SK-N-MC (cell line): ENCODE measurements around the gene ZNF438.

Source experiments
- EZH2 ChIP-seq: fragments of 200-600 bp; sonication (generic); IDR thresholded peaks from one replicate; pipeline ENCODE4 v1.6.1; 2017; ENCODE audit warnings: antibody characterized with exemption
- POLR2AphosphoS5 ChIP-seq: IDR thresholded peaks from 2 replicates; pipeline ENCODE4 v1.6.1; 2012; ENCODE audit warnings: mild to moderate bottlenecking, low read depth, low read length, borderline replicate concordance

GRCh38 chr10:30939643-30940251 is 91.9 kb downstream of the ZNF438 start:
- TF ChIP-seq POLR2AphosphoS5, result no peak
- no peak for TF ChIP-seq EZH2
